GM12878 (cell line): Measurements from ENCODE around the gene TANC1. TPM values are rescaled to one million over a fixed set of nuclear protein-coding genes. Genes with fewer than 3 reads are reported as not detected.
A peak's percentile ranks its signal among the peaks of the same experiment; 100 is the strongest.
"Not testable (repeated sequence)": the region's sequence is repeated elsewhere in the genome, so short reads cannot be mapped to it uniquely, and the experiment has no call there.

Source experiments
- ATAC-seq: fragments of 200-7000 bp; cut with Tn5 transposase; 3 replicates; pipeline ENCODE4 v1.9.1; 2020; ENCODE audit warnings: mild to moderate bottlenecking, moderate library complexity
- BruUV-seq: library from RNA; stranded (reverse); fragments of 400-500 nt; replicated peaks from 2 replicates; lab custom pipeline; 2021; lab: Mats Ljungman, UMichigan
- CTCF ChIA-PET: fragments of 300-600 bp; sonication (Branson Sonifier 250); formaldehyde crosslinking; extraction: SDS; loops from one replicate; lab custom pipeline; 2021; ENCODE audit warnings: inconsistent platforms; lab: Yijun Ruan, JAX
- POLR2A ChIA-PET: fragments of 350-600 bp; formaldehyde crosslinking; extraction: SDS; loops from one replicate; lab custom pipeline; 2021; ENCODE audit warnings: inconsistent platforms; lab: Charles Lee
- RAD21 ChIA-PET: fragments of 300-600 bp; sonication (Branson Sonifier 250); formaldehyde crosslinking; loops from one replicate; lab custom pipeline; 2023; ENCODE audit warnings: antibody characterized with exemption; ENCODE audit not compliant: unreplicated experiment; lab: Charles Lee
- SMC1A ChIA-PET: fragments of 300-600 bp; sonication (Branson Sonifier 250); formaldehyde crosslinking; loops from one replicate; lab custom pipeline; 2023; ENCODE audit not compliant: unreplicated experiment, uncharacterized antibody; lab: Charles Lee
- DNase-seq: peaks from one replicate; pipeline ENCODE4 v3.0.0-alpha.2; 2011; ENCODE audit warnings: low read depth, low spot score
- FAIRE-seq: peaks from 3 replicates; lab custom pipeline; 2011; peaks lifted over from hg19 to GRCh38; lab: Jason Lieb, UNC
- H2AFZ ChIP-seq: 2 replicates; pipeline ENCODE4 v1.6.0; 2011; ENCODE audit warnings: low read depth, low read length, control low read depth; ENCODE audit not compliant: control insufficient read depth
- H3K27ac ChIP-seq: 2 replicates; pipeline ENCODE4 v1.5.1; 2011; ENCODE audit warnings: control low read depth; ENCODE audit not compliant: control insufficient read depth, insufficient read depth
- H3K27me3 ChIP-seq, 2 experiments: replicated peaks in 1 of 2; 2 replicates each; pipeline versions ENCODE4 v1.6.0 to v1.6.1; 2011; ENCODE audit warnings: low read length in 1 of 2; ENCODE audit not compliant: control insufficient read depth in 2 of 2, insufficient read depth in 2 of 2
- H3K36me3 ChIP-seq, 2 experiments: 2 replicates each; pipeline ENCODE4 v1.5.1; 2011; ENCODE audit warnings: low read length in 1 of 2; ENCODE audit not compliant: control insufficient read depth in 2 of 2, insufficient read depth in 2 of 2
- H3K4me1 ChIP-seq: 2 replicates; pipeline ENCODE4 v1.6.1; 2011; ENCODE audit warnings: mild to moderate bottlenecking, low read length, moderate library complexity, mixed read lengths; ENCODE audit not compliant: control insufficient read depth, insufficient read depth
- H3K4me2 ChIP-seq: 2 replicates; pipeline ENCODE4 v1.6.0; 2011; ENCODE audit warnings: control low read depth; ENCODE audit not compliant: control insufficient read depth, insufficient read depth
- H3K4me3 ChIP-seq: fragments of 200-600 bp; sonication (generic); 2 replicates; pipeline ENCODE4 v1.5.1; 2016
- H3K79me2 ChIP-seq: 2 replicates; pipeline ENCODE4 v1.6.0; 2011; ENCODE audit warnings: low read length; ENCODE audit not compliant: control insufficient read depth, insufficient read depth
- H3K9ac ChIP-seq: 2 replicates; pipeline ENCODE4 v1.8.0; 2011; ENCODE audit warnings: low read length, control low read depth, mixed read lengths; ENCODE audit not compliant: control insufficient read depth, insufficient read depth
- H3K9me3 ChIP-seq: replicated peaks from 3 replicates; pipeline ENCODE4 v1.5.1; 2011; ENCODE audit warnings: mild to moderate bottlenecking, low read length; ENCODE audit not compliant: control insufficient read depth, insufficient read depth
- H4K20me1 ChIP-seq: 2 replicates; pipeline ENCODE4 v1.6.0; 2011; ENCODE audit not compliant: control insufficient read depth, insufficient read depth
- CTCF ChIP-seq, 3 experiments: IDR thresholded peaks in 2 of 3; conservative IDR thresholded peaks in 1 of 3; 2 replicates each; pipeline ENCODE4 v1.5.1; 2011; ENCODE audit warnings: low read depth in 3 of 3, low read length in 3 of 3, mild to moderate bottlenecking in 3 of 3, control low read depth in 2 of 3, moderate library complexity in 2 of 3, inconsistent platforms in 1 of 3, mixed read lengths in 1 of 3; ENCODE audit not compliant: control insufficient read depth in 2 of 3, insufficient read depth in 1 of 3; ENCODE audit errors: extremely low read depth in 1 of 3
- WGBS: methylation state at CpG from one replicate; pipeline ENCODE4 v1.1.6; 2016; ENCODE audit warnings: low lambda C conversion rate; ENCODE audit not compliant: insufficient replicate concordance, insufficient coverage; ENCODE audit errors: missing lambda C conversion rate; 5-methylcytosine and 5-hydroxymethylcytosine counted together
- in situ Hi-C: fragments of 300-500 bp; cut with MboI; formaldehyde crosslinking; loops from 9 replicates; pipeline ENCODE4 v1.14.3; 2018; ENCODE audit warnings: mixed read lengths
- intact Hi-C: fragments of 100-400 bp; cut with micrococcal nuclease; formaldehyde crosslinking; loops from one replicate; pipeline ENCODE4 v1.14.2; 2022; ENCODE audit not compliant: unreplicated experiment
- polyA plus RNA-seq, 11 experiments: library from polyadenylated mRNA; depleted of rRNA in 4 of 11; unstranded in 6 of 11; stranded (reverse) in 5 of 11; fragments of >200 nt; fragmentation: Nextera tagmentation in 4 of 11; fragmentation: Illumina TruSeq in 1 of 11; extraction: Ambion mirVana in 4 of 11; extraction: Trizol in 1 of 11; gene quantifications; 1 replicate in 1 of 11; 2 replicates in 10 of 11; pipeline versions ENCODE4 v1.2.1 to v1.2.3, GENCODE V29; 2011 to 2016; ENCODE audit warnings: inconsistent platforms in 2 of 11, missing spikeins in 2 of 11, low read depth in 1 of 11
- total RNA-seq, 4 experiments: library from RNA; depleted of rRNA in 3 of 4; stranded (reverse); fragments of >200 nt in 3 of 4; fragmentation: Illumina TruSeq in 1 of 4; extraction: Trizol in 1 of 4; gene quantifications; 2 replicates each; pipeline versions ENCODE4 v1.2.1 to v1.2.3, GENCODE V29; 2013 to 2021

TANC1 gene
- total and polyA plus RNA-seq, 10 of the 15 experiments (the other 5 are each of a cell fraction or from before 2014, with no cell fraction given), result 0.05 to 5.0 (median 0.34) TPM

DNA sequence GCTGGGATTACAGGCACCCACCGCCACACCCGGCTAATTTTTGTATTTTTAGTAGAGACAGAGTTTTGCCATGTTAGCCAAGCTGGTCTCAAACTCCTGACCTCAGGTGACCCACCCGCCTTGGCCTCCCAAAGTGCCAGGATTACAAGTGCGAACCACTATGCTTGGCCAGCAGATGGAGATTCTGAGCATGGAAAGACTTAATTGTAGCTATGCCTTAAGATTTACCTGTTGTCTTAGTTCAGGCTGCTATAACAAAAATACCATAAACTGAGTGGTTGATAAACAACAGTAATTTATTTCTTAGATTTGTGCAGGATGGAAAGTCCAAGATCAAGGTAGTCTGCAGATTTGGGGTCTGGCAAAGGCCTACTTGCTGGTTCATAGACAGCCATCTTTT lies 172.4 kb downstream of the TANC1 start:
- BruUV-seq, H3K9me3 ChIP-seq, H3K4me3 ChIP-seq, FAIRE-seq, H3K4me1 ChIP-seq, H2AFZ ChIP-seq, DNase-seq, H3K79me2 ChIP-seq, H3K27ac ChIP-seq, H3K4me2 ChIP-seq, H3K27me3 ChIP-seq, in situ Hi-C loops, H3K9ac ChIP-seq: not testable (repeated sequence)
- CTCF ChIA-PET, result interaction anchor here (0.6 to 2.1 kb wide), 6 partner anchors 14 to 44 kb away, joined by 3 to 7 read pairs (median 4); no protein-coding TSS in a partner anchor
- SMC1A ChIA-PET, result interaction anchor here (0.6 to 1.4 kb wide), 5 partner anchors 11 to 801 kb away, joined by 3 to 5 read pairs (median 4); no protein-coding TSS in a partner anchor
- intact Hi-C loops, result loop anchor here (10.0 kb wide), 1 partner anchor 824 kb away; no protein-coding TSS in a partner anchor
- 97% methylated on average over 2 of the region's 4 CpGs for WGBS
- TF ChIP-seq CTCF (IDR thresholded peaks at IDR 0.05 in 2 of 3, conservative IDR thresholded peaks at IDR 0.05 in 1 of 3; ENCODE audit: control insufficient read depth in 2 of 3, extremely low read depth in 1 of 3, insufficient read depth in 1 of 3, low read depth in 3 of 3, low read length in 3 of 3), result peak in 1 of 3 experiments; percentile 9; a peak in 1 of 6 replicates
- TF ChIP-seq, all 136 proteins: peak for 1; not testable (repeated sequence) for 135
- H3K36me3 ChIP-seq, ATAC-seq, H4K20me1 ChIP-seq: not testable (repeated sequence)
- ChIA-PET POLR2A (interaction anchor here (0.6 kb wide), 1 partner anchor 529 kb away, joined by 5 read pairs; no protein-coding TSS in a partner anchor), RAD21 (interaction anchor here (0.7 to 1.3 kb wide), 2 partner anchors 11 to 121 kb away, joined by 3 read pairs; no protein-coding TSS in a partner anchor)
